ENCODE data around the gene LRMDA. TPM values are rescaled to one million over a fixed set of nuclear protein-coding genes. Genes with fewer than 3 reads are reported as not detected.

The LRMDA gene
- total and polyA plus RNA-seq, 2 of the 4 experiments (the other 2 are of a cell fraction) = 0.07 TPM; not detected in 1

DNA sequence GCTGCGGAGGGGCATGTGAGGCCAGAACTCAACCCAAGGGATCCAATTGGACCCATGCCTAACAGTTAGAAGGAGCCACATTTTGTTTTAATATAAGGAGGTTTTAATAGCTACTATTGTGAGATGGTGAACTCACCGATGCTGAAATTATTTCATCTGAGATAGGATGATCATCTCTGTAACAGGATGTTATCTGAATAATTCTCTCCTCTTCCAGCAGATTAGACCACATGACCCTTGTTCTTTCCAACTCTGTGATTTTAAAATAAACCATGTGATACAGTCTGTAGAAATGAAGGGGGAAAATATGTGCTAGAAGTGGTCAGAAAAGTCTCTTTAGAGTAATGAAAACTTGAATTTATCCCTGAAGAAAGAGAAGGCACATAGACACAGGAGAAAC, 385.8 kb downstream of the LRMDA start:
- ChIA-PET POLR2A (ENCODE audit: unreplicated experiment) (no interaction called here), CTCF (no interaction called here)
- Histone ChIP-seq H4K91ac (ENCODE audit: insufficient read depth, low read depth, low read length) (no peak overlapping the region), H3K9ac (ENCODE audit: low read depth, low read length) (no peak overlapping the region), H4K20me1 (ENCODE audit: insufficient read depth, low read length) (no peaks in the 10 kb centered on the region), H2BK5ac (ENCODE audit: low read depth, low read length, poor library complexity, severe bottlenecking) (no peak overlapping the region), H3K4me3 (ENCODE audit: insufficient read depth, low read depth, low read length) (no peak overlapping the region), H3K79me1 (ENCODE audit: low read depth in 1 of 2, low read length in 2 of 2) (no peaks in the 10 kb centered on the region), H2AFZ (replicated peaks; ENCODE audit: low read length, poor library complexity) (no peak overlapping the region), H4K8ac (ENCODE audit: low read depth in 2 of 2, low read length in 2 of 2) (no peak overlapping the region), H3K56ac (ENCODE audit: extremely low read depth, insufficient read depth, low read length) (no peak overlapping the region), H3K27ac (ENCODE audit: insufficient read depth, low read length) (no peak overlapping the region), H2AK5ac (ENCODE audit: low read depth, low read length) (no peak overlapping the region), H3K4me1 (ENCODE audit: control insufficient read depth, insufficient read depth, low read length) (no peaks in the 10 kb centered on the region), H2BK120ac (ENCODE audit: low read depth, low read length) (no peak overlapping the region), H4K5ac (ENCODE audit: low read depth, low read length) (no peak overlapping the region), H3K14ac (replicated peaks; ENCODE audit: low read depth, low read length) (no peak overlapping the region), H2BK15ac (ENCODE audit: low read depth, low read length) (no peak overlapping the region), H2BK20ac (ENCODE audit: low read depth, low read length) (no peak overlapping the region), H3K18ac (ENCODE audit: low read depth, low read length) (no peak overlapping the region), H3K23ac (ENCODE audit: low read depth, low read length) (no peak overlapping the region), H3K9me3 (ENCODE audit: control insufficient read depth, insufficient read depth, low read length) (no peaks in the 10 kb centered on the region), H3K9me1 (ENCODE audit: insufficient read depth, low read length) (no peaks in the 10 kb centered on the region), H2AK9ac (replicated peaks; ENCODE audit: low read depth, low read length, poor library complexity) (no peak overlapping the region), H3K4me2 (ENCODE audit: low read depth, low read length) (no peak overlapping the region), H3K4ac (ENCODE audit: low read depth, low read length) (no peak overlapping the region), H3K27me3 (ENCODE audit: control insufficient read depth, insufficient read depth, low read length) (0 out of 2 replicates have a peak, but pooled peaks cover 1% of the 10 kb centered on the region), H3K36me3 (ENCODE audit: control insufficient read depth, insufficient read depth, low read length) (no peaks in the 10 kb centered on the region)
- BruUV-seq (replicated peaks) = no TSS peak
- dilution Hi-C loops (cut with HindIII; ENCODE audit: low sequenced_read_pairs, unreplicated experiment) = no loop called here
- ATAC-seq (ENCODE audit: low read depth) (no peak), DNase-seq (no peak)
- in situ Hi-C loops (cut with MboI; ENCODE audit: low sequenced_read_pairs) = no loop called here
- intact Hi-C loops (cut with micrococcal nuclease) = no loop called here
- no CpG with 5 or more reads among the region's 2 CpGs for WGBS, 2 experiments (ENCODE audit: extremely low coverage in 2 of 2, insufficient read length in 1 of 2)
- TF ChIP-seq BHLHE40 (IDR thresholded peaks at IDR 0.05; ENCODE audit: low read depth, low read length) (no peak), RCOR1 (IDR thresholded peaks at IDR 0.05; ENCODE audit: insufficient replicate concordance, low read length) (no peak), MXI1 (IDR thresholded peaks at IDR 0.05; ENCODE audit: borderline replicate concordance, low read depth, low read length) (no peak), CHD1 (IDR thresholded peaks at IDR 0.05; ENCODE audit: low read depth, low read length) (no peak), POLR2A (IDR thresholded peaks at IDR 0.05; ENCODE audit: low read depth, low read length) (no peak), MAZ (IDR thresholded peaks at IDR 0.05; ENCODE audit: borderline replicate concordance, low read depth, low read length) (no peak), RFX5 (IDR thresholded peaks at IDR 0.05; ENCODE audit: low read depth, low read length) (no peak), RAD21 (IDR thresholded peaks at IDR 0.05; ENCODE audit: low read length) (no peak), SMC3 (IDR thresholded peaks at IDR 0.05; ENCODE audit: low read depth, low read length) (no peak), NFE2L2 (IDR thresholded peaks at IDR 0.05; ENCODE audit: low read depth, low read length) (no peak), USF2 (IDR thresholded peaks at IDR 0.05; ENCODE audit: low read depth, low read length) (no peak), MAFK (IDR thresholded peaks at IDR 0.05; ENCODE audit: low read depth, low read length) (no peak), FOS (IDR thresholded peaks at IDR 0.05; ENCODE audit: low read depth, low read length) (no peak), CEBPB (IDR thresholded peaks at IDR 0.05; ENCODE audit: low read depth, low read length) (no peak)
- TF ChIP-seq, protein P1, sequence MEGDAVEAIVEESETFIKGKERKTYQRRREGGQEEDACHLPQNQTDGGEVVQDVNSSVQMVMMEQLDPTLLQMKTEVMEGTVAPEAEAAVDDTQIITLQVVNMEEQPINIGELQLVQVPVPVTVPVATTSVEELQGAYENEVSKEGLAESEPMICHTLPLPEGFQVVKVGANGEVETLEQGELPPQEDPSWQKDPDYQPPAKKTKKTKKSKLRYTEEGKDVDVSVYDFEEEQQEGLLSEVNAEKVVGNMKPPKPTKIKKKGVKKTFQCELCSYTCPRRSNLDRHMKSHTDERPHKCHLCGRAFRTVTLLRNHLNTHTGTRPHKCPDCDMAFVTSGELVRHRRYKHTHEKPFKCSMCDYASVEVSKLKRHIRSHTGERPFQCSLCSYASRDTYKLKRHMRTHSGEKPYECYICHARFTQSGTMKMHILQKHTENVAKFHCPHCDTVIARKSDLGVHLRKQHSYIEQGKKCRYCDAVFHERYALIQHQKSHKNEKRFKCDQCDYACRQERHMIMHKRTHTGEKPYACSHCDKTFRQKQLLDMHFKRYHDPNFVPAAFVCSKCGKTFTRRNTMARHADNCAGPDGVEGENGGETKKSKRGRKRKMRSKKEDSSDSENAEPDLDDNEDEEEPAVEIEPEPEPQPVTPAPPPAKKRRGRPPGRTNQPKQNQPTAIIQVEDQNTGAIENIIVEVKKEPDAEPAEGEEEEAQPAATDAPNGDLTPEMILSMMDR (conservative IDR thresholded peaks at IDR 0.05; ENCODE audit: low read depth, low read length) = no peak
- TF ChIP-seq, protein P2, sequence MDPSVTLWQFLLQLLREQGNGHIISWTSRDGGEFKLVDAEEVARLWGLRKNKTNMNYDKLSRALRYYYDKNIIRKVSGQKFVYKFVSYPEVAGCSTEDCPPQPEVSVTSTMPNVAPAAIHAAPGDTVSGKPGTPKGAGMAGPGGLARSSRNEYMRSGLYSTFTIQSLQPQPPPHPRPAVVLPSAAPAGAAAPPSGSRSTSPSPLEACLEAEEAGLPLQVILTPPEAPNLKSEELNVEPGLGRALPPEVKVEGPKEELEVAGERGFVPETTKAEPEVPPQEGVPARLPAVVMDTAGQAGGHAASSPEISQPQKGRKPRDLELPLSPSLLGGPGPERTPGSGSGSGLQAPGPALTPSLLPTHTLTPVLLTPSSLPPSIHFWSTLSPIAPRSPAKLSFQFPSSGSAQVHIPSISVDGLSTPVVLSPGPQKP (IDR thresholded peaks at IDR 0.05; ENCODE audit: borderline replicate concordance, low read depth, low read length) = no peak

All from IMR-90 (cell line).